ENCODE results near the gene RIMS4.
"Not testable (repeated sequence)": the region's sequence is repeated elsewhere in the genome, so short reads cannot be mapped to it uniquely, and the experiment has no call there.

RIMS4 gene

GRCh38 chr20:44837946-44838345 is 27.6 kb upstream of the RIMS4 start:
- peaks cover 14% of the 10 kb centered on the region for H3K27me3 Mint-ChIP-seq
- H3K36me3 Mint-ChIP-seq (ENCODE audit: low read depth) = no peaks in the 10 kb centered on the region
- peaks cover 4% of the 10 kb centered on the region for H3K9me3 Mint-ChIP-seq
- no peak overlapping the region for H3K27ac Mint-ChIP-seq
- H3K4me3 Mint-ChIP-seq = no peak overlapping the region
- DNase-seq (no peak), ATAC-seq (no peak)
- peaks cover 5% of the 10 kb centered on the region for H3K4me1 Mint-ChIP-seq

GRCh38 chr20:44836601-44837120 is 26.3 kb upstream of the RIMS4 start:
- Mint-ChIP-seq H3K4me1 (peaks cover 5% of the 10 kb centered on the region), H3K9me3 (peaks cover 4% of the 10 kb centered on the region), H3K27ac (no peak overlapping the region), H3K4me3 (no peak overlapping the region), H3K27me3 (peaks cover 13% of the 10 kb centered on the region), H3K36me3 (ENCODE audit: low read depth) (no peaks in the 10 kb centered on the region)
- no peak for DNase-seq
- no peak for ATAC-seq

GRCh38 chr20:44835661-44836221 is 25.4 kb upstream of the RIMS4 start:
- H3K36me3 Mint-ChIP-seq (ENCODE audit: low read depth) = no peaks in the 10 kb centered on the region
- H3K4me3 Mint-ChIP-seq = no peak overlapping the region
- H3K9me3 Mint-ChIP-seq = peaks cover 5% of the 10 kb centered on the region
- H3K27me3 Mint-ChIP-seq = peaks cover 18% of the 10 kb centered on the region
- no peak for ATAC-seq
- no peak overlapping the region for H3K27ac Mint-ChIP-seq
- DNase-seq = no peak
- H3K4me1 Mint-ChIP-seq = peaks cover 5% of the 10 kb centered on the region

- DNase-seq (no peak), ATAC-seq (no peak)
- no peak overlapping the region for H3K27ac Mint-ChIP-seq
- no peaks in the 10 kb centered on the region for H3K36me3 Mint-ChIP-seq (ENCODE audit: low read depth)
- peaks cover 5% of the 10 kb centered on the region for H3K9me3 Mint-ChIP-seq
- peaks cover 22% of the 10 kb centered on the region for H3K27me3 Mint-ChIP-seq
- H3K4me1 Mint-ChIP-seq = peaks cover 5% of the 10 kb centered on the region
- H3K4me3 Mint-ChIP-seq = no peak overlapping the region
Measured at GRCh38 chr20:44835116-44835515, 24.8 kb upstream of the RIMS4 start.

GRCh38 chr20:44834693-44835092 is 24.3 kb upstream of the RIMS4 start:
- Mint-ChIP-seq H3K27ac (no peak overlapping the region), H3K36me3 (ENCODE audit: low read depth) (no peaks in the 10 kb centered on the region), H3K27me3 (peaks cover 25% of the 10 kb centered on the region), H3K9me3 (peaks cover 5% of the 10 kb centered on the region), H3K4me3 (no peak overlapping the region), H3K4me1 (peaks cover 5% of the 10 kb centered on the region)
- peak; percentile 61 for ATAC-seq
- DNase-seq = no peak

GRCh38 chr20:44833437-44833836 is 23.1 kb upstream of the RIMS4 start:
- Mint-ChIP-seq H3K4me3 (no peak overlapping the region), H3K27ac (no peak overlapping the region), H3K9me3 (peaks cover 5% of the 10 kb centered on the region), H3K4me1 (peaks cover 5% of the 10 kb centered on the region), H3K27me3 (peaks cover 26% of the 10 kb centered on the region), H3K36me3 (ENCODE audit: low read depth) (no peaks in the 10 kb centered on the region)
- no peak for ATAC-seq
- DNase-seq = no peak

GRCh38 chr20:44832724-44833123 is 22.4 kb upstream of the RIMS4 start:
- H3K27ac Mint-ChIP-seq = no peak overlapping the region
- H3K27me3 Mint-ChIP-seq = peaks cover 28% of the 10 kb centered on the region
- no peaks in the 10 kb centered on the region for H3K36me3 Mint-ChIP-seq (ENCODE audit: low read depth)
- no peak overlapping the region for H3K4me3 Mint-ChIP-seq
- DNase-seq (no peak), ATAC-seq (no peak)
- peaks cover 5% of the 10 kb centered on the region for H3K9me3 Mint-ChIP-seq
- H3K4me1 Mint-ChIP-seq = peaks cover 5% of the 10 kb centered on the region

GRCh38 chr20:44830995-44831394 is 20.6 kb upstream of the RIMS4 start:
- DNase-seq (no peak), ATAC-seq (no peak)
- Mint-ChIP-seq H3K27ac (no peak overlapping the region), H3K4me3 (no peak overlapping the region), H3K4me1 (peaks cover 5% of the 10 kb centered on the region), H3K9me3 (peaks cover 5% of the 10 kb centered on the region), H3K27me3 (peaks cover 28% of the 10 kb centered on the region), H3K36me3 (ENCODE audit: low read depth) (no peaks in the 10 kb centered on the region)

- ATAC-seq = no peak
- no peak for DNase-seq
- H3K9me3 Mint-ChIP-seq = peaks cover 5% of the 10 kb centered on the region
- no peaks in the 10 kb centered on the region for H3K36me3 Mint-ChIP-seq (ENCODE audit: low read depth)
- H3K4me3 Mint-ChIP-seq = no peak overlapping the region
- H3K27ac Mint-ChIP-seq = no peak overlapping the region
- H3K4me1 Mint-ChIP-seq = peaks cover 5% of the 10 kb centered on the region
- peaks cover 28% of the 10 kb centered on the region for H3K27me3 Mint-ChIP-seq
Measured at GRCh38 chr20:44830523-44830922, 20.2 kb upstream of the RIMS4 start.

- no peak overlapping the region for H3K27ac Mint-ChIP-seq
- peaks cover 5% of the 10 kb centered on the region for H3K9me3 Mint-ChIP-seq
- no peaks in the 10 kb centered on the region for H3K36me3 Mint-ChIP-seq (ENCODE audit: low read depth)
- ATAC-seq (no peak), DNase-seq (no peak)
- no peak overlapping the region for H3K4me3 Mint-ChIP-seq
- peaks cover 31% of the 10 kb centered on the region for H3K27me3 Mint-ChIP-seq
- H3K4me1 Mint-ChIP-seq = peaks cover under 1% of the 10 kb centered on the region
Measured at GRCh38 chr20:44829688-44830087, 19.3 kb upstream of the RIMS4 start.

GRCh38 chr20:44828640-44829039 is 18.3 kb upstream of the RIMS4 start:
- H3K27ac Mint-ChIP-seq = no peak overlapping the region
- peaks cover 5% of the 10 kb centered on the region for H3K9me3 Mint-ChIP-seq
- peaks cover 31% of the 10 kb centered on the region for H3K27me3 Mint-ChIP-seq
- H3K4me3 Mint-ChIP-seq = no peak overlapping the region
- H3K36me3 Mint-ChIP-seq (ENCODE audit: low read depth) = no peaks in the 10 kb centered on the region
- ATAC-seq = no peak
- H3K4me1 Mint-ChIP-seq = no peaks in the 10 kb centered on the region
- DNase-seq = no peak

GRCh38 chr20:44827401-44827800 is 17.1 kb upstream of the RIMS4 start:
- Mint-ChIP-seq H3K4me1 (no peaks in the 10 kb centered on the region), H3K27ac (no peak overlapping the region), H3K36me3 (ENCODE audit: low read depth) (no peaks in the 10 kb centered on the region), H3K9me3 (peaks cover 5% of the 10 kb centered on the region), H3K27me3 (peaks cover 29% of the 10 kb centered on the region), H3K4me3 (no peak overlapping the region)
- DNase-seq (no peak), ATAC-seq (no peak)

GRCh38 chr20:44821576-44821975 is 11.2 kb upstream of the RIMS4 start:
- not testable (repeated sequence) for H3K27me3 Mint-ChIP-seq; H3K4me1 Mint-ChIP-seq; H3K27ac Mint-ChIP-seq; DNase-seq; H3K4me3 Mint-ChIP-seq; H3K36me3 Mint-ChIP-seq (ENCODE audit: low read depth); ATAC-seq; H3K9me3 Mint-ChIP-seq

- Mint-ChIP-seq H3K36me3 (ENCODE audit: low read depth) (no peaks in the 10 kb centered on the region), H3K4me3 (no peak overlapping the region), H3K27me3 (peaks cover 4% of the 10 kb centered on the region), H3K27ac (no peak overlapping the region), H3K9me3 (no peaks in the 10 kb centered on the region), H3K4me1 (no peaks in the 10 kb centered on the region)
- DNase-seq = no peak
- ATAC-seq = no peak
Measured at GRCh38 chr20:44819936-44820335, 9.6 kb upstream of the RIMS4 start.

- no peak overlapping the region for H3K27ac Mint-ChIP-seq
- H3K9me3 Mint-ChIP-seq = no peaks in the 10 kb centered on the region
Measured at GRCh38 chr20:44817143-44817910, 7.0 kb upstream of the RIMS4 start.

More at GRCh38 chr20:44817143-44817910, 7.0 kb upstream of the RIMS4 start:
- no peak overlapping the region for H3K4me3 Mint-ChIP-seq
- no peaks in the 10 kb centered on the region for H3K36me3 Mint-ChIP-seq (ENCODE audit: low read depth)
- H3K27me3 Mint-ChIP-seq = peaks cover 7% of the 10 kb centered on the region
- ATAC-seq = no peak
- DNase-seq = no peak
- H3K4me1 Mint-ChIP-seq = no peaks in the 10 kb centered on the region
